Activated T-cell treated with anti-CD3 and anti-CD28 coated beads, Interleukin-2, amount 50 U/mL, for 4 hours (primary cell): ENCODE data around the gene CDRT4. TPM values are rescaled to one million over a fixed set of nuclear protein-coding genes. Genes with fewer than 3 reads are reported as not detected.
"Not testable (repeated sequence)": the region's sequence is repeated elsewhere in the genome, so short reads cannot be mapped to it uniquely, and the experiment has no call there.

Experiments used
- ATAC-seq, 2 donors: fragments of 200-7000 bp; cut with Tn5 transposase; one replicate each; pipeline ENCODE4 v1.10.0; 2021
- DNase-seq: peaks from one replicate; pipeline ENCODE4 v3.0.0-alpha.2; 2020
- H3K27me3 Mint-ChIP-seq: one replicate; pipeline ENCODE4 v1.8.0; 2021; ENCODE audit warnings: low read depth, mixed read lengths
- H3K36me3 Mint-ChIP-seq: one replicate; pipeline ENCODE4 v1.8.0; 2022; ENCODE audit warnings: mixed read lengths; ENCODE audit not compliant: insufficient read depth
- H3K4me1 Mint-ChIP-seq: one replicate; pipeline ENCODE4 v1.8.0; 2021; ENCODE audit warnings: low read depth, mixed read lengths
- H3K4me3 Mint-ChIP-seq: one replicate; pipeline ENCODE4 v1.8.0; 2021; ENCODE audit warnings: mild to moderate bottlenecking, moderate library complexity, mixed read lengths
- H3K9me3 Mint-ChIP-seq: one replicate; pipeline ENCODE4 v1.8.0; 2021; ENCODE audit warnings: mixed read lengths
- total RNA-seq, 3 donors: library from RNA; stranded (reverse); gene quantifications; one replicate each; pipeline ENCODE4 v1.2.1, GENCODE V29; 2021

The CDRT4 gene
- total RNA-seq: 1 to 10 TPM in 1 of 3 donors, under 1 TPM in 2; 0.54 to 1.1 (median 0.63) TPM

DNA sequence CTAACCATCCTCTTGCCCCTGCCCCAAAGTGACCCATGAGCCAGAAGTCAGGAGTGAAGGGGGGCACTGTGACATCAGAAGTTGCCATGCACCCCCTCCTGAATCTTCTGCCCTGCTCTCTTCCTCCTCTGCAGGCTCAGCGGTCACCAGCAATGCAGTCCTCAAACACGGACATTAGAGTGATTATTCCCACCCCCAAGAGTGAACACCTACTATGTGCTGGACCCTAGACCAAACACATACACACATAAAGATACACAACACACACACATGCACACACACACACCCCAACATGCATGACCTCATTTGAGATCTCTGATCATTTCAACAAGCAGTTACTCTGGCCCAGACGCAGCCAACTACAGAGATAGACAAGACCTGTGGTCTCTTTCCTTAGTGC, at the start of gene CDRT4:
TSS of gene CDRT4 (minus strand) at position 30 of the 400 bp plus-strand sequence. CDS start 27,383 bp downstream, outside the sequence.
- no peak for ATAC-seq
- Mint-ChIP-seq H3K4me1 (no peaks in the 10 kb centered on the region), H3K4me3 (no peak within 1 kb of the TSS), H3K27me3 (no peaks in the 10 kb centered on the region), H3K36me3 (peaks cover 7% of the 10 kb centered on the region), H3K9me3 (peaks cover 5% of the 10 kb centered on the region)
- DNase-seq: no peak

GRCh38 chr17:15516150-15516549, 48.7 kb upstream of the CDRT4 start:
- ATAC-seq (no peak), DNase-seq (no peak)
- H3K36me3 Mint-ChIP-seq: peaks cover 34% of the 10 kb centered on the region
- H3K9me3 Mint-ChIP-seq: no peaks in the 10 kb centered on the region
- no peaks in the 10 kb centered on the region for H3K27me3 Mint-ChIP-seq
- H3K4me1 Mint-ChIP-seq: no peaks in the 10 kb centered on the region
- no peak overlapping the region for H3K4me3 Mint-ChIP-seq

GRCh38 chr17:15514469-15514868, 47.0 kb upstream of the CDRT4 start:
- H3K9me3 Mint-ChIP-seq: no peaks in the 10 kb centered on the region
- no peak overlapping the region for H3K4me3 Mint-ChIP-seq
- ATAC-seq (no peak), DNase-seq (no peak)
- no peaks in the 10 kb centered on the region for H3K4me1 Mint-ChIP-seq
- H3K36me3 Mint-ChIP-seq: peaks cover 40% of the 10 kb centered on the region
- no peaks in the 10 kb centered on the region for H3K27me3 Mint-ChIP-seq

GRCh38 chr17:15513856-15514459, 46.5 kb upstream of the CDRT4 start:
- no peaks in the 10 kb centered on the region for H3K9me3 Mint-ChIP-seq
- DNase-seq (no peak), ATAC-seq (no peak)
- no peaks in the 10 kb centered on the region for H3K4me1 Mint-ChIP-seq
- H3K27me3 Mint-ChIP-seq: no peaks in the 10 kb centered on the region
- no peak overlapping the region for H3K4me3 Mint-ChIP-seq
- H3K36me3 Mint-ChIP-seq: peaks cover 40% of the 10 kb centered on the region

- peaks cover 41% of the 10 kb centered on the region for H3K36me3 Mint-ChIP-seq
- no peaks in the 10 kb centered on the region for H3K27me3 Mint-ChIP-seq
- H3K4me3 Mint-ChIP-seq: no peak overlapping the region
- ATAC-seq (no peak), DNase-seq (no peak)
- H3K9me3 Mint-ChIP-seq: no peaks in the 10 kb centered on the region
- H3K4me1 Mint-ChIP-seq: no peaks in the 10 kb centered on the region
These were observed 45.8 kb upstream of the CDRT4 start for GRCh38 chr17:15513058-15513791.

DNA sequence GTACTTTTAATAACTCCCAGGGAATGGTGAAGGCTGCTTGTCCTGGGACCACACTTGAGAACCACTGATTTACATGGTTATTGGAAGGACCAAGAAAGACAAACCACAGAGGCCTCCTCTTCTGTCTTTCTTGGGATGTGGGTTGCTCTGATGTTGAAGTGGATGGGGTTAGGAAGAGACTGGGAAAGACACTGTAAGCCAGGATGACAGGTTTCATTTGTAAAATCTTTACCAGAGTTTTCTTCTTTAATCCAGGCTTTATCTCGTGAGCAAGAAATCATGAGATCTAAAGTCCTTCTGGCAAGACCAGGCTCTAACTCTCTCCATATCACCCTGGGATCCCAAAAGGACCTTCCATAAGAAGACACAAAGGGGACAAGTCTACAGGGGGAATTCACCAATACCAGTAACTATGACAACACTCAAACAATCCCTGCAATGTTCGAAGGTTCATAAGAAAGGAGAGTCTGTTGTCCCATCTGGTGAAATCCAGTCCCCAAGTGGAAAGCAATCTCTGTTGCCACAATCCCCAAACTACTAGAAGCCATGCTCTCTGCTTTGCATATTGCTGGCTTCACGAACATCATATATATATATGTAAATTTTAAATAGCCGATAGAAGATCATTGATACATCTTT, 44.8 kb upstream of the CDRT4 start:
- no peaks in the 10 kb centered on the region for H3K4me1 Mint-ChIP-seq
- H3K9me3 Mint-ChIP-seq: no peaks in the 10 kb centered on the region
- no peaks in the 10 kb centered on the region for H3K27me3 Mint-ChIP-seq
- H3K36me3 Mint-ChIP-seq: peaks cover 37% of the 10 kb centered on the region
- no peak overlapping the region for H3K4me3 Mint-ChIP-seq
- ATAC-seq (no peak), DNase-seq (no peak)

- peaks cover 27% of the 10 kb centered on the region for H3K36me3 Mint-ChIP-seq
These were observed 43.7 kb upstream of the CDRT4 start for GRCh38 chr17:15511142-15511541.

GRCh38 chr17:15510361-15510760, 42.9 kb upstream of the CDRT4 start:
- ATAC-seq (no peak), DNase-seq (no peak)
- no peaks in the 10 kb centered on the region for H3K4me1 Mint-ChIP-seq
- no peaks in the 10 kb centered on the region for H3K27me3 Mint-ChIP-seq
- peaks cover 19% of the 10 kb centered on the region for H3K36me3 Mint-ChIP-seq
- no peaks in the 10 kb centered on the region for H3K9me3 Mint-ChIP-seq
- no peak overlapping the region for H3K4me3 Mint-ChIP-seq

More at GRCh38 chr17:15511142-15511541, 43.7 kb upstream of the CDRT4 start:
- H3K9me3 Mint-ChIP-seq: no peaks in the 10 kb centered on the region
- DNase-seq (no peak), ATAC-seq (peak in 1 of 2 donors; percentile 51)
- H3K4me1 Mint-ChIP-seq: no peaks in the 10 kb centered on the region
- H3K4me3 Mint-ChIP-seq: no peak overlapping the region
- H3K27me3 Mint-ChIP-seq: no peaks in the 10 kb centered on the region

DNA sequence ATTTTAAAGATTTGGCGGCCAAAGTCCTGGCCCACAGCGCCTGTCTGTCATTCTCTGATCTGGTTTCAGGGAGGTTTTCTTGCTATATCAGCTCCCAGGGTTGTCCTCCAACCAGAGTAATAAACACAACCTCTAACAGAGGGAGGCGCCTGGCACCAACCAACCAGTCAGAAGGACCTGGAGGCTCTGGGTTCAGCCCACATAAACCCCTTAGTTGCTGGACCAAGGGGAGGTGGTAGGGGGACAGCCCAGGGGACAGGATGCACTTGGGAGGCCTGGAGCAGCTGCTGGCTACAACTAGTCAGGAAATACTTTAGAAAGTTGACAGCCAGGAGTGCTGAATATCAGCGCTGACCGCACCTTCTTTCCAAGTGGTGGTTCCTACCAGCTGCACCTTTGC, 41.7 kb upstream of the CDRT4 start:
- Mint-ChIP-seq H3K4me3 (no peak overlapping the region), H3K9me3 (no peaks in the 10 kb centered on the region), H3K4me1 (no peaks in the 10 kb centered on the region), H3K27me3 (no peaks in the 10 kb centered on the region), H3K36me3 (peaks cover 16% of the 10 kb centered on the region)
- no peak for ATAC-seq
- no peak for DNase-seq

DNA sequence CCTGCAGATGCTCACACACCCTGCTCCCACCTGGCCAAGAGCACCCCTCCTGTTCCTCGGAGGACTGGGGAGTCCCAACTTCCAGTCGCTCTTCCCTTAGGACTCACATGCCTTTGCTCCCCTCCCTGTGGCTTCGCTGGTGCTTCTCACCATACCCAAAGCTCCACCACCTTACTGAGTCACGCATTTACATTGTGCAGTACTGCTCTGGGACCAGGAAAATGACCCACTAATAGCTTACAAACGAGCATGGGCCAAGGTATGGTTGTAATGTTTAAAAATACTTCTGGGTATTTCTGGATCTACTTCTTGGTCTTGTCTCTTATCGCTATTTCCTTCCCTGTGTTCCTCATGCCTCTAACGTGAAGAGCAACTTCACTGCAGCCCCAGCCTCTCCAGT, 41.0 kb upstream of the CDRT4 start:
- H3K27me3 Mint-ChIP-seq: no peaks in the 10 kb centered on the region
- no peaks in the 10 kb centered on the region for H3K4me1 Mint-ChIP-seq
- H3K4me3 Mint-ChIP-seq: no peak overlapping the region

DNA sequence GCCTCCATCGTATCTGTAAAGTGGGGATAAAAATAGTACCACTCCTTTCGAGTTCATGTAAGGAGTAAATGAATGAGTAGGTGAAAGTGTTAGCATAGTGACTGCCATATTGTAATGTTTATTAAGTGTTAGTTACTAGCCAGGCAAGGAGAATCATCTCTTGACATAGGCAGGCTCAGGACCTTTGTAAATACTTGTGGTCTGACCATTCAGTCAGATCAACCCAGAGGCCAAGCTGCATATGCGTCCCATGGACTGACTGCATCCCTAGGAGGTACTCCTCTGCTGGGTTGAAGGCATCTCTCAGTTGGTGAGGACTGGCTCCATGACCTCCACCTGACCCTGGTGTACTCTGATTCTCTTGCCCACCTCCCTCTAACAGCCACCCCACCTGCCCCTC, 40.5 kb upstream of the CDRT4 start:
- Mint-ChIP-seq H3K4me3 (no peak overlapping the region), H3K9me3 (no peaks in the 10 kb centered on the region), H3K4me1 (peaks cover 3% of the 10 kb centered on the region), H3K36me3 (peaks cover 14% of the 10 kb centered on the region), H3K27me3 (no peaks in the 10 kb centered on the region)
- DNase-seq (no peak), ATAC-seq (no peak)

More for the DNA sequence above, 41.0 kb upstream of the CDRT4 start:
- peaks cover 14% of the 10 kb centered on the region for H3K36me3 Mint-ChIP-seq
- DNase-seq (no peak), ATAC-seq (no peak)
- H3K9me3 Mint-ChIP-seq: no peaks in the 10 kb centered on the region

DNA sequence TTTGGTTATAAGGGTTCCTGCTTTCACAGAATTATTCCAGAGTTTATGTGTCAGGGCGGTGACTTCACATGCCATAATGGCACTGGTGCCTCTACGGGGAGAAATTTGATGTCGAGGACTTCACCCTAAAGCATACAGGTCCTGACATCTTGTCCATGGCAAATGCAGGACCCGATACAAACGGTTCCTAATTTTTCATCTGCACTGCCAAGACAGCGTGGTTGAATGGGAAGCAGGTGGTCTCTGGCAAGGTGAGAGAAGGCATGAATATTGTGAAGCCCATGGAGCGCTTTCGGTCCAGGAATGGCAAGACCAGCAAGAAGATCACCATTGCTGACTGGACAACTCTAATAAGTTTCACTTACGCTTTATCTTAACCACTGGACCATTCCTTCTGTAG, 39.6 kb upstream of the CDRT4 start:
- H3K36me3 Mint-ChIP-seq: peaks cover 13% of the 10 kb centered on the region
- DNase-seq (no peak), ATAC-seq (no peak)
- H3K4me3 Mint-ChIP-seq: no peak overlapping the region
- no peaks in the 10 kb centered on the region for H3K9me3 Mint-ChIP-seq
- no peaks in the 10 kb centered on the region for H3K27me3 Mint-ChIP-seq
- H3K4me1 Mint-ChIP-seq: peaks cover 6% of the 10 kb centered on the region

GRCh38 chr17:15505708-15506107, 38.3 kb upstream of the CDRT4 start:
- peaks cover 19% of the 10 kb centered on the region for H3K36me3 Mint-ChIP-seq
- H3K9me3 Mint-ChIP-seq, H3K4me3 Mint-ChIP-seq, H3K4me1 Mint-ChIP-seq, DNase-seq, ATAC-seq, H3K27me3 Mint-ChIP-seq: not testable (repeated sequence)

DNA sequence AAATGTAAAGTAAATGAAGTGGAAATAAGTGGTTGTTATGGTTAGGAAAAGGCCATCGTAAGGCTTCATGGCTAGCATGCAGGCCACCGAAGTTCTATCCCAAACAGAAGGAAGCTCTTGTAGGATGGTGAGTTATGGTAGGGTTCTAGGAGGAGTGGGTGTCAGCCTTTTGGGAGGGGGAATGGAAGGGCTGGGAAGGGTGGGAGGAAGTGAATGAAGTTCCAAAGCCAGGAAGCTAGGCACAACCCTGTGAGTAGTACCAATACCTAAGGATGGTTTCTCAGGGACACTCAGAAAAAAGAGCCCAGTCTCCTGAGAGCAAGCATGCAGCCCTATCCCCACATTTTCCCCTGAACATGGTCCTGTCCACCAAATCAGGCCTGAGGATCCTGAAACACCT, 36.3 kb upstream of the CDRT4 start:
- ATAC-seq: no peak
- Mint-ChIP-seq H3K36me3 (peaks cover 19% of the 10 kb centered on the region), H3K9me3 (no peaks in the 10 kb centered on the region), H3K4me1 (peaks cover 6% of the 10 kb centered on the region), H3K27me3 (no peaks in the 10 kb centered on the region), H3K4me3 (no peak overlapping the region)
- no peak for DNase-seq
